GM12891 (cell line): ENCODE measurements around the gene THSD4.

Source experiments
- PAX5 ChIP-seq: IDR thresholded peaks from 2 replicates; pipeline ENCODE4 v1.6.1; 2011; ENCODE audit warnings: low read length, moderate library complexity, mild to moderate bottlenecking; ENCODE audit not compliant: insufficient read depth, severe bottlenecking
- POLR2A ChIP-seq: IDR thresholded peaks from 2 replicates; pipeline ENCODE4 v1.6.1; 2011; ENCODE audit warnings: low read depth, low read length, control low read depth
- POLR2AphosphoS5 ChIP-seq: IDR thresholded peaks from 2 replicates; pipeline ENCODE4 v1.6.1; 2011; ENCODE audit warnings: low read depth, low read length, control low read depth
- SPI1 ChIP-seq: IDR thresholded peaks from 2 replicates; pipeline ENCODE4 v1.6.1; 2011; ENCODE audit warnings: low read depth, low read length, control low read depth
- TAF1 ChIP-seq: IDR thresholded peaks from 2 replicates; pipeline ENCODE4 v1.6.1; 2011; ENCODE audit warnings: low read depth, low read length, control low read depth

DNA sequence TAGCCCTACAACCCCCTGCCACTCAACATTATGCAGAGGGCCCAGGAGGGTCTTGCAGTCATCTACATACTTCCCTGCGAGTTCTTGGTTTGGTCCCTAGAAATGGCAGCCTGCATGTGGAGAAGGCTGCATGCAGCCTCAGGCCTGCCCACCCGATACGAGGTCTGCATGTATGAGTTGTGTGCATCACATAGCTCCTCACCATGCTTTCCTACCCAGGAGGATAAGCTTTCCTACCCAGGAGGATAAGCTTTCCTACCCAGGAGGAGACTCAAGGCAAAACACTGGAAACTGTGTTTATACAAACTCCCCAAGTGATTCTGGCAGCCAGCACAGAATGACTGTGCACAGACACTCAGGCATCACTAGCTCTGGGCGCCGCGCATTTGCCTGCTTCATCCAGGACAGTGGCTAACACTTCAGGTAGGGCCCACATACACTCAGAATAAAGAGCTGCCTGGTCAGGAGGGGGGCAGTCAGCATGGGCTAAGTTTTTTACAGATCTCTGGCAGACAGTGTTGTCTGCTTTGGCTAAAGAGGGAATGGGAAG lies 187.7 kb downstream of the THSD4 start:
- no peak for TF ChIP-seq POLR2A
- no peak for TF ChIP-seq TAF1
- TF ChIP-seq POLR2AphosphoS5 = no peak
- no peak for TF ChIP-seq SPI1
- no peak for TF ChIP-seq PAX5
